ENCODE measurements around the gene TMEM163.

Gene TMEM163

DNA sequence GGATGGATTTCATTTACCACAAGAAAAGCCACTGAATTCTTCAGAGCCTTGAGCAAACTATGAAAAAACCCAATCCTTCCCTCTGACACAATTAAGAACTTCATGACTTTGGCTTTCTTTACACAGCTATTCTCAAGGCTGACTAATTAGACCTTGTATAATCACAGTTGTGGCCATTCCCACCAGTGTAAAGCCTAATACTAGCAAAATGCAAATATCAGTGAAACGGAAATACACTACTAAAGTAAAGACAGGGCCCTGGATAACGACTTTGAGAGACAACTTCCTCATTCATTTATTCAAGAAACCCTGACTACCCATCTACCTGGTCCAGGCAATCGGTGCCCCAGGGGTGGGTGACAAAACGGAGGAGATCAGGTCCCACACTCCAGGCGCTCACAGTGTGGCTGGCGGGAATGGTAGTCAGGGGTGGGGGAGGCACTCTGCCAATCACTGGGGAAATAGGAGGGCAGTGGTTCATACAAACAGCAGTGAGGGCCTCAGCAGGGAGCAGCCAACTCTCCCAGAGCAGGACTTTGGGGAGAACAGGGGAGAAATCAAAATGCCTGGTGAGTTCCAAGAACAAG lies 28.1 kb downstream of the TMEM163 start:
- TF ChIP-seq, protein P1, sequence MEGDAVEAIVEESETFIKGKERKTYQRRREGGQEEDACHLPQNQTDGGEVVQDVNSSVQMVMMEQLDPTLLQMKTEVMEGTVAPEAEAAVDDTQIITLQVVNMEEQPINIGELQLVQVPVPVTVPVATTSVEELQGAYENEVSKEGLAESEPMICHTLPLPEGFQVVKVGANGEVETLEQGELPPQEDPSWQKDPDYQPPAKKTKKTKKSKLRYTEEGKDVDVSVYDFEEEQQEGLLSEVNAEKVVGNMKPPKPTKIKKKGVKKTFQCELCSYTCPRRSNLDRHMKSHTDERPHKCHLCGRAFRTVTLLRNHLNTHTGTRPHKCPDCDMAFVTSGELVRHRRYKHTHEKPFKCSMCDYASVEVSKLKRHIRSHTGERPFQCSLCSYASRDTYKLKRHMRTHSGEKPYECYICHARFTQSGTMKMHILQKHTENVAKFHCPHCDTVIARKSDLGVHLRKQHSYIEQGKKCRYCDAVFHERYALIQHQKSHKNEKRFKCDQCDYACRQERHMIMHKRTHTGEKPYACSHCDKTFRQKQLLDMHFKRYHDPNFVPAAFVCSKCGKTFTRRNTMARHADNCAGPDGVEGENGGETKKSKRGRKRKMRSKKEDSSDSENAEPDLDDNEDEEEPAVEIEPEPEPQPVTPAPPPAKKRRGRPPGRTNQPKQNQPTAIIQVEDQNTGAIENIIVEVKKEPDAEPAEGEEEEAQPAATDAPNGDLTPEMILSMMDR (IDR thresholded peaks at IDR 0.05; ENCODE audit: low read depth, low read length), result no peak
- DNase-seq (ENCODE audit: extremely low read depth, low read depth), result no peak

DNA sequence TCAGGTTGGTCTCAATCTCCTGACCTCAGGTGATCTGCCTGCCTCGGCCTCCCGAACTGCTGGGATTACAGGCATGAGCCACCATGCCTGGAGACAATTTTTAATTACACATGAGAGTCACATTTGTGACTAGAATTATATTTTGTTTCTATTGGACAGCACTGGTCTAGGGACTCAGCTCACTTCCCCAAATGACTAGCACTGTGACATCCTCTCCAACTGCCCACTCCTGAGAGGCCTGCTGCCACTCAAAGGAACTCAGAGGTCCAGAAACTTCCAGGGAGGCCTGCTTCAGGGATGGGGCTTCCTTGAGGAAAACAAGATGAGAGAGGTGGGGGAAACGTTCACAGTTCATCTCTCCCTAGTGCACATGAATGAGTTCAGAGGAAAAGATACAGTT lies 29.5 kb downstream of the TMEM163 start:
- no peak for DNase-seq (ENCODE audit: extremely low read depth, low read depth)
- TF ChIP-seq, protein P1 (IDR thresholded peaks at IDR 0.05; ENCODE audit: low read depth, low read length), result no peak

DNA sequence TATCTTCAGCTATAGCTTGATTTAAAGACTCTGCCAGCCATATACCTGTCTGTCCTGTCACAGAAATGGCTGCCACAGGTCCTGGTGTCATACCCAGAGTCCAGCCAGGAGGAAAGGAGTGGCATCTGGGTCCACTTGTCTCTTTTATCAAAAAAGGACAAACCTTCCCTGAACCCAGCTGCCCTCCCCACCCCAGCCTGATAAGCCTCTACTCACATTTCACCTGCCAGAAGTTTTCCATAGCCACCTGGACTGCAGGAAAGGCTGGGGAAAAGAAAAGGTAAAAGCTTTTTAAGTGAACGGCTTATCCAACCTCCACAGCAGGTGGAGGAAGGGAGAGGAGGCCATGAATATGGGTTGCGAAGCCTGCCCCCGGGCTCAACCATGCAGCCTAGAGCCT lies 32.8 kb downstream of the TMEM163 start:
- no peak for DNase-seq (ENCODE audit: extremely low read depth, low read depth)
- TF ChIP-seq, protein P1 (IDR thresholded peaks at IDR 0.05; ENCODE audit: low read depth, low read length), result no peak

DNA sequence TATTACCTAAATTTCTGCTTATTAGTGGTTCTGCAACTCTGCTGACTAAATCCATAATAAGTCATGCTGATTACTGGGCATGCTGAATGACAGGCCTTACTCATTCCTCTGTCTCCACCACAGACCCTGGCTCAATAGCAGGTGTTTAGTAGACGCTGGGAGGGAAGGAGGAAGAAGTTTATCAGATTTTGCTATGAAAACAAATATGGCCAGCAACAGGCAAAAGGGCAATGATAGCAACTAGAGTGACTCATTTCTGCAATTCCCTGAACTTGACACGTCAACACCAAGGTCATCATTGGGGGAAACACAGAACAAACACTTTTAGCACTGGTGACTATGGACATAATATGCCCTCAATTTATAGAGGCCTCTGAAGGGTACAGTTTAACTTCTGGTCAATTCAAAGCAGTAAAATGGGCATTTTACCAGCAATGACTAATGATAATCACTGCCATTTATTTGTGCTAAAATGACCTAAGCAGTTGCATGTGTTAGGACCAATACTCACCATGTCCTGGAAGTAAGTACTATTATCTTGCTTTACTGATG lies 35.2 kb downstream of the TMEM163 start:
- DNase-seq (ENCODE audit: extremely low read depth, low read depth), result no peak
- TF ChIP-seq, protein P1 (IDR thresholded peaks at IDR 0.05; ENCODE audit: low read depth, low read length), result no peak

DNA sequence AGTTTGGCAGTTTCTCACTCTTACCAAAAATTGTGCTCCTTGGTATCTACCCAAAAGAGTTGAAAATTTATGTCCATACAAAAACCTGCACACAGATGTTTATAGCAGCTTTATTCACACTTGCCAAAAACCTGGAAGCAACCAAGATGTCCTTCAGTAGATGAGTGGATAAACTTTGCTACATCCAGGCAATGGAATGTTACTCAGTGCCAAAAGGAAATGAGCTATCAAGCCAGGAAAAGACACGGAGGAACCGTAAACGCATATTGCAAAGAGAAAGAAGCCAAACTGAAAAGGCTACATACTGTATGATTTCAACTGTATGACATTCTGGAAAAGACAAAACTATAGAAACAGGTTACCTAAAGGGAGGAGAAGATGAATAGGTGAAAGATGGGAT lies 36.1 kb downstream of the TMEM163 start:
- DNase-seq (ENCODE audit: extremely low read depth, low read depth), result no peak
- TF ChIP-seq, protein P1 (IDR thresholded peaks at IDR 0.05; ENCODE audit: low read depth, low read length), result no peak

DNA sequence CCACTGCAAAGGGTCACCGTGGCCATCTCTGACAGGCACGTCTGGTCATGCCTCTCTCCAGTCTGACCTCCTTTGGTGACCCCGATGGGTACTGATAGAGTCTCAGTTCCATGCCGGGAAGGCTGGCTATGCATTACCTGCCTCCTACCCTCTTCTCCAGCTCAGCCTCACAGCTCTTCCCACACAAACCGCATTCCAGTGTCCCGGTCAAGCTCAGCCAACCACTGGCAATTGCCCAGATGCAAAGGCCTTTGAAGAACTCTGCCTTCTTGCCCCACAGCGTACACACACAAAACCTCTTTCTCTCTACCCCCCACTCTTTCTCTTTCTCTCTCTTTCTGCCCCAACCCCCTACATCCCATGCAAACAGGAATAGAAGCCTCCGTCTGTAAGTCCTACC lies 37.6 kb downstream of the TMEM163 start:
- no peak for DNase-seq (ENCODE audit: extremely low read depth, low read depth)
- TF ChIP-seq, protein P1 (IDR thresholded peaks at IDR 0.05; ENCODE audit: low read depth, low read length), result no peak

DNA sequence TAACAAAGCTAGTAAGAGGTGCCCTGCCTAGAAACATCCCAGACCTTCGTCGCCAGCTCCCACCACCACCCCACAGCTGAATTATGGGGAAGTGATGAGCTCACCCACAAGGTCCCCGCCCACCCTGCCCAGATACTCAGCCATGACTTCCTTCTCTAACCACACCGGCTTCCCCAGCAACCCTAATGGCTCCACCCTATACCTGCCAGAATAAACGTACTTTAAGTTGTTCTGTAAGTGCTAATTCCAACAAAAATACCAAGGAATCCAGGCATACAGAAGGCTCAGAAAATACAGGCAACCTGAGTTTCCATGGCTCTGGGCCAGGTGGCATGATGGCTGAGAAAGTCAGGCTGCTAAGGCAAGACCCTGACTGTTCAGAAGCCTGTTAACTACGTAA lies 39.1 kb downstream of the TMEM163 start:
- no peak for DNase-seq (ENCODE audit: extremely low read depth, low read depth)
- TF ChIP-seq, protein P1 (IDR thresholded peaks at IDR 0.05; ENCODE audit: low read depth, low read length), result no peak

All from AG09319 (cell line).